GM20000 (cell line): Measurements from ENCODE around the gene TUFM.
"Not testable (repeated sequence)": the region's sequence is repeated elsewhere in the genome, so short reads cannot be mapped to it uniquely, and the experiment has no call there.

Experiments
- DNase-seq: peaks from one replicate; pipeline ENCODE4 v3.0.0; 2012; ENCODE audit warnings: low spot score
- TF ChIP-seq, protein P1 (sequence below): IDR thresholded peaks from 2 replicates; pipeline ENCODE4 v1.5.1; 2012; ENCODE audit warnings: mild to moderate bottlenecking, control low read depth; ENCODE audit errors: extremely low read depth, missing control alignments

The TUFM gene

DNA sequence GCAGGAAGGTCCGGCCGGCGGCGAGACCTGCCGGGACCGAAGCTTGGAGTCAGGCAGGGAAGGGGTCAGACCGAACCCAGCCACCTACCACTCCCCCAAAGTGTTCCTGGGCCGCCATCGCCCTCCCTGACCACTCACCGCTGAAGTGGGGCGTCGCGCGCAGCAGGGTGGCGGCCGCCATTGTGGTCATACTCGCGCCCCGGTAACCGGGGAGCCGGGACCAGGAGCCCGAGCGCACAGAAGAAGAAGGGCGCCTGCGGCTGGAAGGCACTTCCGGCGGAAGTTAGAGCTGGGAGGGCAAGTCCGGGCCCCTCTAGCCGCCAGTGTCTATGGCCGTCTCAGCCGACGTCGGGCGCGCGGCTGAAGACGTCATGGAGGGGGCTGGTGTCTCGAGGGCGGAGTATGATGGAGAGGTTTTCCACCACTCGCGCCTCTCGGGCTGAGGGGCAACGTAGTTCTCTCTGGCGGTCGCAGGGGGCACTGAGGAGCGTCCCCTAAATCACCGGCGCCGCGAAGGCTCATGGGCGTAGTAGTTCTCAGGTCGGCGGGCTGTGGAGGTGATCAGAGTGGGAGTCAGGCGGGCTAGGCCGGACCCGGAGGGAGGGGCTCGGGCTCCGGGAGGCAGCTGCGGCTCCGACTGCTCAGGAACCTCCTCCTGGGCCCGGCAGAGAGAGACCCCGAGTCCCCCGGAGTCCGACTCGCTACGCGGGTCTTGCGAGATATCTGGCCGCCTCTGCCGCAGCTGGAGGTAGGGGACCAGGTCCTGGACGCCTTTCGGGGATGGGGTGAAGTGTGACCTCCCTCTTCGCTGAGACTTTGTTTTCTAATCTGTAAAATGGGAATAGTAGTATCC lies at the start of gene TUFM:
TSS of gene TUFM (minus strand) at position 269 of the 853 bp plus-strand sequence. CDS start at position 190, 79 bp downstream.
- TF ChIP-seq, protein P1, sequence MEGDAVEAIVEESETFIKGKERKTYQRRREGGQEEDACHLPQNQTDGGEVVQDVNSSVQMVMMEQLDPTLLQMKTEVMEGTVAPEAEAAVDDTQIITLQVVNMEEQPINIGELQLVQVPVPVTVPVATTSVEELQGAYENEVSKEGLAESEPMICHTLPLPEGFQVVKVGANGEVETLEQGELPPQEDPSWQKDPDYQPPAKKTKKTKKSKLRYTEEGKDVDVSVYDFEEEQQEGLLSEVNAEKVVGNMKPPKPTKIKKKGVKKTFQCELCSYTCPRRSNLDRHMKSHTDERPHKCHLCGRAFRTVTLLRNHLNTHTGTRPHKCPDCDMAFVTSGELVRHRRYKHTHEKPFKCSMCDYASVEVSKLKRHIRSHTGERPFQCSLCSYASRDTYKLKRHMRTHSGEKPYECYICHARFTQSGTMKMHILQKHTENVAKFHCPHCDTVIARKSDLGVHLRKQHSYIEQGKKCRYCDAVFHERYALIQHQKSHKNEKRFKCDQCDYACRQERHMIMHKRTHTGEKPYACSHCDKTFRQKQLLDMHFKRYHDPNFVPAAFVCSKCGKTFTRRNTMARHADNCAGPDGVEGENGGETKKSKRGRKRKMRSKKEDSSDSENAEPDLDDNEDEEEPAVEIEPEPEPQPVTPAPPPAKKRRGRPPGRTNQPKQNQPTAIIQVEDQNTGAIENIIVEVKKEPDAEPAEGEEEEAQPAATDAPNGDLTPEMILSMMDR = peak; percentile 75
- DNase-seq = peak; percentile 96

DNA sequence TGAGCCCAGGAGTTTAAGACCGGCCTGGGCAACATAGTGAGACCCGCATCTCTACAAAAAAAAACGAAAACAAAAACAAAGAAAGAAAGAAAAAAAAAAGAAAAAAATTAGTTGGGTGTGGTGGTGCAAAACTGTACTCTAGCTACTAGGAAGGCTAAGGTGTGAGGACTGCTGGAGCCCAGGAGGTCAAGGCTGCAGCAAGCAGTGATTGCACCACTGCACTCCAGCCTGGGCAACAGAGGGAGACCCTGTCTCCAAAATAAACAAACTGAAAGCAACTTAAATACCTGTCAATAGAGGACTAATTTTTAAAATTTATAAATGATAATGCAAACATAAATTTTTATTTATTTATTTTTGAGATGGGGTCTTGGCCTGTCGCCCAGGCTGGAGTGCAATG lies 49.5 kb upstream of the TUFM start:
- DNase-seq = no peak
- TF ChIP-seq, protein P1 = no peak

DNA sequence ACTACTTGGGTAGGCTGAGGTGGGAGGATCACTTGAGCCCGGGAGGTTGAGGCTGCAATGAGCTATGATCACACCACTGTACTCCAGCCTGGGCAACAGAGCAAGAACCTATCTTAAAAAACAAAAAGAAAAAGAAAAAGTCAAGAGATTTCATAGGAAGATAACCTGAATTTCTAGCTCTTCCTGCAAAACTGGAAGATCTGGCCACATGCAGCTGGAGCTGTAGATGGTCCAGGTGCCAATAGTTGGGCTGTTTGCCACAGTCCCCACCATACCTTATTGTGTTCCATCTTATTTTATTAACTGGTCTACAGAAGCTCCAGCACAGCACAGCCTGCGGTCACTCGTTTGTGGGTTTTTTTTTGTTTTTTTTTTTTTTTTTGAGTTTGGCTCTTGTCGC lies 47.1 kb upstream of the TUFM start:
- no peak for DNase-seq

DNA sequence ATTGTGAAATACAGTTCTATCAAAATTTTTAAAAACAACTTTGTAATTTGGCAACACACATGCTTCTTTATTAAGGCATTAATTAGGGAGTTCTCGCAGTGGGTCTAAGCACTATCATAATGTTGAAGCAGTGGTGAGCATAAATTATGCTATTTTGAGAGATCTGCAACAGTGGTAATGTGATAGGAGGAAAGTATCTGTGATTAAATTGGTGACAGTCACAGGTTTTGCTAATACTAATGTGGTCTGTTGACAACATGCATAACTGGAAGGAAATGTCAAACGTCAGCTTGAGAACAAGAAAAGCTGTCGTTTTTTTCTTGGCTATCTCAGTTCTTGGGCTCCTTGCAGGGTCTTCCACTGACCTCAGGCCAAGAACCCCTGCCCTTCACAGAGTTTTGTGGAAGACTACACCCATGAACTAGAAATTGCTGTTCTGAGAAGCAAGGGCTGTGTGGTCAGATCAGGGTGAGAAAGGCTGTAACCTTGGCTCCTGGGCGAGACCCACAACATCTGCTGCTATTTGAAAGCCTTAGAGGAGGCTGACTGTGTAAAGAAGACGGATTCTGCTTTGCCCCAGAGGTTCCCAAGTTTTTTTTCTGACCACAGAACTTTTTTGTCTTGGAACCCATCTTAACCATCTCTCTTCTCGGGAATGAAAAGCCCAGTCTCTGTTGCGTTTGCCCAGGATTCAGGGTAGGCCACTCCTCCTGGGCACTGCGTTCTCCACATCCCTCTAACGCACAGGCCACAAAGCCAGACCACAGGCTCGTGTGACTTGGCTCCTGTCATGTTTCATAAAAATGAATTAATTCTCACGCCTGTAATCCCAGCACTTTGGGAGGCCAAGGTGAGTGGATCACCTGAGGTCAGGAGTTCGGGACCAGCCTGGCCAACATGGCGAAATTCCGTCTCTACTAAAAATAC lies 46.1 kb upstream of the TUFM start:
- TF ChIP-seq, protein P1 = no peak
- no peak for DNase-seq

More for the DNA sequence above, 47.1 kb upstream of the TUFM start:
- TF ChIP-seq, protein P1 = no peak

DNA sequence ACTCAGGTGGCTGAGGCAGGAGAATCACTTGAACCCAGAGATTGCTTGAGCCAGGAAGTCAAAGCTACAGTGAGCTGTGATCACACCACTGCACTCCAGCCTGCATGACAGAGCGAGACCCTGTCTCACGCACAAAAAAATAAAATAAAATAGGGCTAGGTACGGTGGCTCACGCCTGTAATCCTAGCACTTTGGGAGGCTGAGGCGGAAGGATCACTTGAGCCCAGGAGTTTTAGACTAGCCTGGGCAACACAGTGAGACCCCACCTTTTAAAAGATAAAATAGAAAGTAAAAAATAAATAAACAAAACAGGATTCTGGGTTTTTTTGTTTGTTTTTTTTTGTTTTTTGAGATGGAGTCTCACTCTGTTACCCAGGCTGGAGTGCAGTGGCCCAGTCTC lies 44.2 kb upstream of the TUFM start:
- not testable (repeated sequence) for DNase-seq

DNA sequence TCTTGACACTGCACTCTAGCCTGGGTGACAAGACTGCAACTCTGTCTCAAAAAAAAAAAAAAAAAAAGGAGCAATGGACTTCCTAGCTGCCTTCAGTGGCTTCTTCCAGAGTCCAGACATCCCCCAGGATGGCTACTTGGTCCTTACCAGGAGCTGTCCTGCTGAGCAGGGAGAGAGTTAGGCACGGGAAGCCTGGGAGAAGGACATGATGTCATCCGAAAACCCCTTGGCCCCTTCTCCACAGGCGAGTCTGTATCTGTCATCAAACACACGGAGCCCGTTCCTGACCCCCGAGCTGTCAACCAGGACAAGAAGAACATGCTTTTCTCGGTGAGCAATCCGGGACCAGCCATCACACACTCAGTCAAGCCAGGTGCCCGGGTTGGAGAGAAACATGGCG lies 40.8 kb upstream of the TUFM start:
- DNase-seq = no peak
- TF ChIP-seq, protein P1 = no peak

DNA sequence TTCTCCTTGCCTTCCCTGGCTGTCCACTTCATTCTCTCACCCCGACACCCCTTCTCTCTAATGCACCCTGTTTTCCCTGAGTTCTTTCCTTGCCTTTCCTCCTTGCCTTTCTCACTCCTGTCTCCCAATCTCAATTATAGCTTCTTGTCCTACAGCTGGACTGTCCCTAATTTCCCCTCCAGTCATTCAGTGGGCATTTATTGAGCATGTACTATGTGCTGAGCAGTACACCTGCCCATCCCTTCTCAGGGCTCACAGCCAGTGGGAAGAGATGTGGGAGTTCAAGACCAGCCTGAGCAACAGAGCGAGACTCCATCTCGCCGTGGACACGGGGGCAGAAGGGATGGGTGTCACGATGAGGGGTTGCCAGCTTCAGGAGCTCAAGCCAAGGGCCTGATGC lies 37.9 kb upstream of the TUFM start:
- no peak for DNase-seq
- TF ChIP-seq, protein P1 = no peak
